Measurements from ENCODE around the gene TOP1. TPM values are rescaled to one million over a fixed set of nuclear protein-coding genes. Genes with fewer than 3 reads are reported as not detected.

TOP1 gene
- polyA plus RNA-seq, 6 donors from 2014 or later = 6.1 to 17.2 (median 13.6) TPM

DNA sequence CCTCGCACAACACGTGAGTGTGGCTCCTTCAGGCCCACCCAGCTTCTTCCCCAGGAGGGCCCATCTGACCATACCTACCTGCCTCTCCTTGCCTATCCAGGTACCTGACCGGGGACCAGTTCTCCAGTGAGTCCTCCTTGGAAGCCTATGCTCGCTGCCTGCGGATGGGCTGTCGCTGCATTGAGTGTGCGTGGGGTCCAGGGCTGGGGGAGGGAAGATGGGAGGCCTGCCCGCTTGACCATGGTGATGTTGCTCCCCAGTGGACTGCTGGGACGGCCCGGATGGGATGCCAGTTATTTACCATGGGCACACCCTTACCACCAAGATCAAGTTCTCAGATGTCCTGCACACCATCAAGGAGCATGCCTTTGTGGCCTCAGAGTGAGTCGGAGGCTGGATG, 135.2 kb downstream of the TOP1 start:
- Mint-ChIP-seq H3K4me1 (peaks cover 24 to 44% (median 34%) of the 10 kb centered on the region in 3 donors), H3K4me3 (no peak overlapping the region), H3K9me3 (no peaks in the 10 kb centered on the region), H3K27ac (no peak overlapping the region), H3K27me3 (peaks cover 8 to 36% (median 14%) of the 10 kb centered on the region in 3 donors), H3K36me3 (peaks cover 37 to 65% of the 10 kb centered on the region in 2 donors)
- DNase-seq = no peak
- ATAC-seq (ENCODE audit: low read depth in 2 of 2) = no peak

DNA sequence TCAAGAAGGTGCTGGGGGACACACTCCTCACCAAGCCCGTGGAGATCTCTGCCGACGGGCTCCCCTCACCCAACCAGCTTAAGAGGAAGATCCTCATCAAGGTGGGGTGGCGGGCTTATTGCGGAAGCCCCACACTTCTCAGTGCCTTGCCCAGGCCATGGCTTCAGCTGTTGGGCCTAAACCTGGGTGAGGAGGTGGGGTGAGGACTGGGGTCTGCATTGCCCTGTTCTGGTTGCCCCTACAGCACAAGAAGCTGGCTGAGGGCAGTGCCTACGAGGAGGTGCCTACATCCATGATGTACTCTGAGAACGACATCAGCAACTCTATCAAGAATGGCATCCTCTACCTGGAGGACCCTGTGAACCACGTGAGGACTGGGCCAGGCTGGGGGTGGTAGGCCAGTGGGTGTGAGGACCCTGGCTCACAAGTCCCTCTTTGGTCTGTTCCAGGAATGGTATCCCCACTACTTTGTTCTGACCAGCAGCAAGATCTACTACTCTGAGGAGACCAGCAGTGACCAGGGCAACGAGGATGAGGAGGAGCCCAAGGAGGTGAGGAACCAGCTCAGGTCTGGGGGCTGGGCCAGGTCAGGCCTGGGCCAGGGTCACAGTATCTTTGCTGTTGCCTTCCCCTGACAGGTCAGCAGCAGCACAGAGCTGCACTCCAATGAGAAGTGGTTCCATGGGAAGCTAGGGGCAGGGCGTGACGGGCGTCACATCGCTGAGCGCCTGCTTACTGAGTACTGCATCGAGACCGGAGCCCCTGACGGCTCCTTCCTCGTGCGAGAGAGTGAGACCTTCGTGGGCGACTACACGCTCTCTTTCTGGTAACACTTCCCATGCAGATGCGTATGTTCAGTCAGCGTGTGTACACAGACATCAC, 136.6 kb downstream of the TOP1 start:
- Mint-ChIP-seq H3K27ac (no peak overlapping the region), H3K36me3 (peaks cover 38 to 63% of the 10 kb centered on the region in 2 donors), H3K4me3 (no peak overlapping the region)

DNA sequence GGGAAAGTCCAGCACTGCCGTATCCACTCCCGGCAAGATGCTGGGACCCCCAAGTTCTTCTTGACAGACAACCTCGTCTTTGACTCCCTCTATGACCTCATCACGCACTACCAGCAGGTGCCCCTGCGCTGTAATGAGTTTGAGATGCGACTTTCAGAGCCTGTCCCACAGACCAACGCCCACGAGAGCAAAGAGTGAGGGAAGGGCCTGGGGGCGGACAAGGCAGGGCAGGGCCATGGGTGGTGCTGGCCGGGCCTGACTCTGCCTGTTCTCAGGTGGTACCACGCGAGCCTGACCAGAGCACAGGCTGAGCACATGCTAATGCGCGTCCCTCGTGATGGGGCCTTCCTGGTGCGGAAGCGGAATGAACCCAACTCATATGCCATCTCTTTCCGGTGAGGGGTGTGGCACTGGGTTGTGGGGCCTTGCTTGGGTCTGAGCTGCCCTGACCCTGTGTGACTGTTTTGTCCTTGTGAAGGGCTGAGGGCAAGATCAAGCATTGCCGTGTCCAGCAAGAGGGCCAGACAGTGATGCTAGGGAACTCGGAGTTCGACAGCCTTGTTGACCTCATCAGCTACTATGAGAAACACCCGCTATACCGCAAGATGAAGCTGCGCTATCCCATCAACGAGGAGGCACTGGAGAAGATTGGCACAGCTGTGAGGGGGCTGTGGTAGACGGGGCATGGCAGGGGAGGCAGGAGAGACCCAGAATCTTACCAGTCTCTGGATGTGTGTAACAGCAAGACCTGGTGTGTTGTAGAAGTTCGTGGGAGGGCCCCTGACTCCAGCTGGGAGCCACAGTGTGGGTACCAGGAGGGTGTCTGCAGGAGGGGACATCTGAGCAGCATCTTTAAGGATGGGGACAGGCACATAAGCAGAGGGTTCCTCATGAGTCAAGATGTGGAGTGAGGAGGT, 137.8 kb downstream of the TOP1 start:
- peaks cover 32 to 57% of the 10 kb centered on the region in 2 donors for H3K36me3 Mint-ChIP-seq
- DNase-seq (no peak), ATAC-seq (ENCODE audit: low read depth in 2 of 2) (no peak)
- peak overlapping the region in 2 of 6 donors; percentile 39 to 89 for H3K27ac Mint-ChIP-seq
- peaks cover 15 to 22% (median 21%) of the 10 kb centered on the region in 3 donors for H3K4me1 Mint-ChIP-seq
- H3K4me3 Mint-ChIP-seq = peak overlapping the region in 1 of 8 donors; percentile 29
- H3K27me3 Mint-ChIP-seq = peaks cover 0 to 27% (median 4%) of the 10 kb centered on the region in 3 donors
- H3K9me3 Mint-ChIP-seq = no peaks in the 10 kb centered on the region

More for the DNA sequence above, 136.6 kb downstream of the TOP1 start:
- Mint-ChIP-seq H3K27me3 (peaks cover 6 to 29% (median 14%) of the 10 kb centered on the region in 3 donors), H3K9me3 (no peaks in the 10 kb centered on the region), H3K4me1 (peaks cover 15 to 31% (median 22%) of the 10 kb centered on the region in 3 donors)
- no peak for DNase-seq
- no peak for ATAC-seq (ENCODE audit: low read depth in 2 of 2)

- ATAC-seq (ENCODE audit: low read depth in 2 of 2) (no peak), DNase-seq (no peak)
- H3K36me3 Mint-ChIP-seq = peaks cover 32 to 57% of the 10 kb centered on the region in 2 donors
These were observed 138.5 kb downstream of the TOP1 start for GRCh38 chr20:41167118-41167470.

GRCh38 chr20:41167481-41168253, 139.0 kb downstream of the TOP1 start:
- DNase-seq (no peak), ATAC-seq (ENCODE audit: low read depth in 2 of 2) (no peak)
- Mint-ChIP-seq H3K27ac (peak overlapping the region in 1 of 6 donors; percentile 39), H3K27me3 (peaks cover 0 to 33% (median 4%) of the 10 kb centered on the region in 3 donors), H3K36me3 (peaks cover 32 to 57% of the 10 kb centered on the region in 2 donors), H3K9me3 (no peaks in the 10 kb centered on the region), H3K4me3 (peak overlapping the region in 1 of 8 donors; percentile 25), H3K4me1 (peaks cover 15 to 21% (median 19%) of the 10 kb centered on the region in 3 donors)

More at GRCh38 chr20:41167118-41167470, 138.5 kb downstream of the TOP1 start:
- no peaks in the 10 kb centered on the region for H3K9me3 Mint-ChIP-seq
- peaks cover 0 to 33% (median 4%) of the 10 kb centered on the region in 3 donors for H3K27me3 Mint-ChIP-seq
- H3K27ac Mint-ChIP-seq = peak overlapping the region in 3 of 6 donors; percentile 39 to 89 (median 74)
- H3K4me1 Mint-ChIP-seq = peaks cover 15 to 21% (median 19%) of the 10 kb centered on the region in 3 donors
- H3K4me3 Mint-ChIP-seq = peak overlapping the region in 1 of 8 donors; percentile 29

DNA sequence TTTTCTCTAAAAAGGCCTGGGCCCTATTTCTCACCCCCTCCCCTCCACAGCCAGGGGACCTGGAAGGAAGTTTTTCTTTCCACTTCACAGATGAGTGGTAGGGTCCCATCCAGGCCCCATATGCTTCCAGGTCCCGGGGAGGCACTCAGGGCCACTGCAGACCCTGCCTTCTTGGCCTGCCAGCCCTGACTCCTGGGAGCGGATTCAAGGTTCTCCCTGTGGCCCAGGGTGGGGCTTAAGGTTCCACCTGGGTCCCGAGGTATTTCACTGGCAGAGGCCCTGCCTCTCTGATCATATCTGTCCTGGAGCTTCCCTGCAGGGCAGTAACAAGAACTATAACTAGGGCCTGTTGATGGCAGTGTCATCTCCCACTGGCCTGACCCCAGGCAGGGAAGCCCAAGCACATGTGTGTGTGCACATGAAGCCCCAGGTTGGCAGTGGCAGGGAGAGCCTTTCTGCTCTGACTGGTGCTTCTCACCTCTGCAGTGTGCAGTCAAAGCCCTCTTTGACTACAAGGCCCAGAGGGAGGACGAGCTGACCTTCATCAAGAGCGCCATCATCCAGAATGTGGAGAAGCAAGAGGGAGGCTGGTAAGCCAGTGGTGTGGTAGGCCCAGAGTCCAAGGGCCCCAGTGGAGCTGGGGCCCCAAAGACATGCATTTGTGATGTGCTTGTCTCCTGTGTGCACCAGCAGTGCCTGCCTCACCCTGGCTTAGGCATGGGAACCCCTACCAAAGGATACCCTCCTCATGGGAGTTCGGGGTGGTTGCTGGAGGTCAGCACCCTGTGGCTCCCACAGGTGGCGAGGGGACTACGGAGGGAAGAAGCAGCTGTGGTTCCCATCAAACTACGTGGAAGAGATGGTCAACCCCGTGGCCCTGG, 139.9 kb downstream of the TOP1 start:
- ATAC-seq (ENCODE audit: low read depth in 2 of 2) = no peak
- Mint-ChIP-seq H3K9me3 (no peaks in the 10 kb centered on the region), H3K27ac (no peak overlapping the region), H3K27me3 (peaks cover 0 to 31% (median 4%) of the 10 kb centered on the region in 3 donors), H3K4me1 (peaks cover 15 to 23% (median 18%) of the 10 kb centered on the region in 3 donors), H3K36me3 (peaks cover 31 to 53% of the 10 kb centered on the region in 2 donors), H3K4me3 (no peak overlapping the region)
- no peak for DNase-seq

DNA sequence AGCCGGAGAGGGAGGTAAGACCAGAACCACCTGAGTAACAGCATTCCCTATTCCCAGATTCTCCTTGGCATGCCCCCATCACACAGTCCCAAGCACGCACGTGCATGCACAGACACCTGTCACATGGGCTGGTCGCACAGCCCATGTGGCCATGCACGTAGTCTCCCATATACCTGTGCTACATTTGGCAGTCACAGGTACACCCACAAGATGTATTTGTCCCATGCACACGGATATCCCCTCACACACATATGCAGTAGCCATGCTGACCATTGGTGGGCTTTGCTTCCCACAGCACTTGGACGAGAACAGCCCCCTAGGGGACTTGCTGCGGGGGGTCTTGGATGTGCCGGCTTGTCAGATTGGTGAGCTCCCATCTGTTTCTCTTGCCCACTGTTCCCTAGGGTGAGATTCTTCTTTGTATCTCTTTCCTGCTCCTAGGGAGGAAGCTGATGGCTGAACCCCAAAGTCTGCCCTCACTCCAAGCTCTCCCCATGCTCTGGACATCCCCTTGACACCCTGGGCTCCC, 140.6 kb downstream of the TOP1 start:
- Mint-ChIP-seq H3K4me3 (no peak overlapping the region), H3K27ac (no peak overlapping the region)

DNA sequence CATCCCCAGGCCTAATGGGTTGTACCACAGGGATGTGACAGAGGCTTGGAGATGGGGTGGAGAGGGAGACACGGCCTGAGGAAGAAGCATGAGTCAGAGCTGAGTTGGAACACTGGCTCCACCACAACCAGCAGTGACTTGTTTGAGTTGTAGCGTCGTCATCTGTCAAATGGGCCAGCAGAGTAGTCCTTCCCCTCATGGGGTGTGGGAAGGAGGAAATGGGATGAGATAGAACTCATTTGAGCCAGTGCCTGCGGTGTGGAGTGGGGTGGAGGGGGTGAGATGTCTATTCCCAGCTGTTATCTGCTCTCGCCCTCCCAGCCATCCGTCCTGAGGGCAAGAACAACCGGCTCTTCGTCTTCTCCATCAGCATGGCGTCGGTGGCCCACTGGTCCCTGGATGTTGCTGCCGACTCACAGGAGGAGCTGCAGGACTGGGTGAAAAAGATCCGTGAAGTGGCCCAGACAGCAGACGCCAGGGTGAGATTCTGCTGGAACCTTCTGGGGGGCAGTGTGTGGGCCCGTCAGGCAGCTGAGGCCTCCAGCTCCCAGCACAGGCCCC, 141.2 kb downstream of the TOP1 start:
- no peak for DNase-seq
- no peaks in the 10 kb centered on the region for H3K9me3 Mint-ChIP-seq
- no peak overlapping the region for H3K4me3 Mint-ChIP-seq
- ATAC-seq (ENCODE audit: low read depth in 2 of 2) = no peak
- peaks cover 0 to 18% (median 0%) of the 10 kb centered on the region in 3 donors for H3K27me3 Mint-ChIP-seq
- peaks cover 10 to 21% (median 15%) of the 10 kb centered on the region in 3 donors for H3K4me1 Mint-ChIP-seq
- H3K36me3 Mint-ChIP-seq = peaks cover 22 to 40% of the 10 kb centered on the region in 2 donors
- no peak overlapping the region for H3K27ac Mint-ChIP-seq

More for the DNA sequence above, 140.6 kb downstream of the TOP1 start:
- ATAC-seq (ENCODE audit: low read depth in 2 of 2) (no peak), DNase-seq (no peak)
- Mint-ChIP-seq H3K27me3 (peaks cover 0 to 24% (median 1%) of the 10 kb centered on the region in 3 donors), H3K36me3 (peaks cover 26 to 46% of the 10 kb centered on the region in 2 donors), H3K9me3 (no peaks in the 10 kb centered on the region), H3K4me1 (peaks cover 14 to 21% (median 15%) of the 10 kb centered on the region in 3 donors)

- no peak for DNase-seq
These were observed 141.9 kb downstream of the TOP1 start for GRCh38 chr20:41170386-41171105.

GRCh38 chr20:41171736-41172295, 143.2 kb downstream of the TOP1 start:
- Mint-ChIP-seq H3K36me3 (peaks cover 10 to 22% of the 10 kb centered on the region in 2 donors), H3K9me3 (no peaks in the 10 kb centered on the region), H3K27ac (peak overlapping the region in 2 of 6 donors; percentile 86 to 88), H3K4me3 (no peak overlapping the region), H3K4me1 (peaks cover 6 to 16% (median 15%) of the 10 kb centered on the region in 3 donors), H3K27me3 (peaks cover 0 to 18% (median 0%) of the 10 kb centered on the region in 3 donors)
- no peak for DNase-seq
- no peak for ATAC-seq (ENCODE audit: low read depth in 2 of 2)

More at GRCh38 chr20:41170386-41171105, 141.9 kb downstream of the TOP1 start:
- H3K4me3 Mint-ChIP-seq = no peak overlapping the region
- peak overlapping the region in 2 of 6 donors; percentile 50 to 62 for H3K27ac Mint-ChIP-seq
- no peaks in the 10 kb centered on the region for H3K9me3 Mint-ChIP-seq
- peaks cover 10 to 21% (median 15%) of the 10 kb centered on the region in 3 donors for H3K4me1 Mint-ChIP-seq
- H3K36me3 Mint-ChIP-seq = peaks cover 16 to 34% of the 10 kb centered on the region in 2 donors
- peaks cover 0 to 18% (median 0%) of the 10 kb centered on the region in 3 donors for H3K27me3 Mint-ChIP-seq
- no peak for ATAC-seq (ENCODE audit: low read depth in 2 of 2)

Measured in naive B cell (primary cell).